NCI-H1417 treated with DMSO at 0.1 percent for 48 hours (cell line): ENCODE measurements around the gene LOC128125822.

ENCODE experiments used
- DNase-seq: peaks from one replicate; lab custom pipeline; 2025; lab: John Stamatoyannopoulos, UW

The LOC128125822 gene

DNA sequence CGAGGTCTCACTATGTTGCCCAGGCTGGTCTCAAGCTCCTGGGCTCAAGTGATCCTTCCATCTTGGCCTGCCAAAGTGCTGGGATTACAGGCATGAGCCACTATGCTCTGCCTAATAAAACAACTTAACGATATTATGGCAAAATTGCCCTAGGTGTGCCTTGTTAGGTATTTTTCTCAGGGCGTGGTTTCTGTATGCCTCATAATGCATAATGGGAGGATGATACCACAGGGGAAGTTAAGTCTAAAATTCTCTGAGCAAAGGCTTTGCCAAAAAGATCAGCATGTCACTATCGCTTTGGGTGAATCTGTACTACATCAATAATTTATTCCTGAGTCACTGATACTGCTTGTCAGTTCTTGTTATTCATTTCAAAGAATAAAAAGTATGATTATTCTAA, 15.9 kb upstream of the LOC128125822 start:
- no peak for DNase-seq

DNA sequence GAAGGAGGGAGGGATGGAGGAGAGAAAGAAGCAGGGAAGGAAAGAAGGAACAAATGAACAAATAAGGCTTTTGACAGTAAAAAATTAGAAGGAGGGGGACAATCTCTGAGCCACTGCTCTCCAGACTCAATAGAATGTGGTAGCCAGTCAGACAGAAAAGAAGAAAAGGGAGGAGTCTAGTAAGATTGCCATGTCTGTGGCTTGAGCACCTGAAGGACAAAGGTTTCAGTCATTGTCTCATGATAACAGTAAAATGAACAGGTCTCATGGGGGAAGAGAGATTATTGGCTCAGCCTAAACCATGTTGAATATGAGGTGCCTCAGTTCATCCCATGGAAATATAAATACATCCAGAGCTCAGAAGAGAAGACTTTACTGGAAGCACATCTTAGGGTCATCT, 14.0 kb upstream of the LOC128125822 start:
- DNase-seq, result no peak

DNA sequence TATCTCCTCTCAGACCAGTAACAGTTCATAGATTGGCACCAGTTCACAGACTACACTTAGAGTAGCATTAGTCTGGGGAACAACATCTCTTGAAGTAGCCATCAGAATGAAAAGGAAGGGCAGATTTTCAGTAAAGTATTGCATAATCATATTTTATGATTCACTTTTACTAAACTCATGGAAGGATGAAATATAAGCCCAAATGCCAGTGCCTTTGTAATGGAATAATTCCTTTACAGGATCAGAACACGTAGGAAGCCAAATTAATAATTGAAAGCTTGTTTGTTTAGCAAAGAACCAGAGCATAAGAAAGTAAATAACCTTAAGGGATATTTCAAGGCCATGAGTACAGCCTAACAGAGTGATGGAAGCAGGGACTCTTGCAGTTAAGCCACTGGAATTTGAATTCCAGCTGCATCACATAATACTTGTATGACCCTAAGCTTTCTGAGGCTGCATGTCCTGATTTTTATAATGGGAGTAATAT, 11.4 kb upstream of the LOC128125822 start:
- no peak for DNase-seq

DNA sequence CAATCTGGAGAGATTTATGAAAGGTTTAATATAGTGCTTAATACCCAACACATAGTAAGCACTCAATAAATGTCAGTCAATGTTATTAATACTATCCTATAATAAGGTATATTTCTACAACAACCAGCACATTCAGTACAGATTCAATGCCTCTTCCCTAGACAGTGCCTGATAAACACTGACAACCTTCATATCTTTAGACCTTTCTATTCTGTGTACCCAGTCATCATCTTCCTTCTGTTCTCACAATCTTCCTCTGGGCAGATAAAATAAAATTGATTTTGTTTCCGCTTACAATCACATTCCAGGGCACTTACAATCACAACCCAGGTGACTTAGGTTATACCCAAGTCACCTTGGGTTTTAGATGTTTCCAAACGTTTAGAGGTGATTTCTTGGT, 11.0 kb upstream of the LOC128125822 start:
- DNase-seq, result no peak

DNA sequence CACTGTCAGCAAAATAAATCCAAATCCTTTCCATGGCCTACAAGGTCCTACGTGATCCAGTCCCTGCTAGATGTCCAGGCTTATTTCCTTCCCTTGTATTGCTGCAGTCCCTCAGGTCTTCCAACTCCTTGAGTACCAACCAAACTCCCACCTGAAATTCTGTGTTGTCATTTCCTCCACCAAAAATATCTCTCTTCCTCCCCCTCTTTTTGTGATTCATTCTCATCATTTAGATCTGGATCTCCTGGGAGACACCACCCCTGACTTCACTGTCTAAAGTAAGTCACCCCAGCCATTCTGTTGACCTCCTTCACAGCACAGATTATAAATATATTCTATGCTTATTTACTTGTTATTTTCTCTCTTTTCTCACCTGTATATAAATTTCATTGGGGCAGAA, 9.0 kb upstream of the LOC128125822 start:
- DNase-seq, result no peak

DNA sequence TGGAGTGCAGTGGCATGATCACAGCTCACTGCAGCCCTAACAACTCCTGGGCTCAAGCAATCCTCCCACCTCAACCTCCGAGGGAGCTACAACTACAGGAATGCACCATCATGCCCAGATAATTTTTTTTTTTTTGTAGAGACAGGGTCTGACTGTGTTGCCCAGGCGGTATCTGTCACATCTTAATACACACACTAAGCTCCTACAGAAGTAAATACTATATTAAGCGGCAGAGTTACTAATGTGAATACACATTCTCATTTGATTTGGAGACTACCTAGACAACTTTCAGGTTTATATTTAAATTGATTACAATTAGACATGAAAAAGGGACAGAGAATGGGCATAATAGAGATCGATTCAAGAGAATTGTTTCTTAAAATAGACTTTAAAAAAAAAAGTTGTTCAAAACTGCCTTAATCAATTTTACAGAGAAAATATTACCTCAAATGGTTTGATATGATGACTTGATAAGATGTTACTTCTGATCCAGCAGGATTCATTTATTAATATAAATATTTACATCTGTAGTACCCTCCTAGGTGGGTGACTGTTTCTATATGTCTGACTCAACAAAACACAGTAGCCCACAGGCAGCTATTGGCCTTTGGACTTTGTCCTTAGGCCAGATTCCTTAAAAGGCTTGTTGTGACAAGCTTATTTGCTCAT, 7.1 kb upstream of the LOC128125822 start:
- DNase-seq, result no peak

DNA sequence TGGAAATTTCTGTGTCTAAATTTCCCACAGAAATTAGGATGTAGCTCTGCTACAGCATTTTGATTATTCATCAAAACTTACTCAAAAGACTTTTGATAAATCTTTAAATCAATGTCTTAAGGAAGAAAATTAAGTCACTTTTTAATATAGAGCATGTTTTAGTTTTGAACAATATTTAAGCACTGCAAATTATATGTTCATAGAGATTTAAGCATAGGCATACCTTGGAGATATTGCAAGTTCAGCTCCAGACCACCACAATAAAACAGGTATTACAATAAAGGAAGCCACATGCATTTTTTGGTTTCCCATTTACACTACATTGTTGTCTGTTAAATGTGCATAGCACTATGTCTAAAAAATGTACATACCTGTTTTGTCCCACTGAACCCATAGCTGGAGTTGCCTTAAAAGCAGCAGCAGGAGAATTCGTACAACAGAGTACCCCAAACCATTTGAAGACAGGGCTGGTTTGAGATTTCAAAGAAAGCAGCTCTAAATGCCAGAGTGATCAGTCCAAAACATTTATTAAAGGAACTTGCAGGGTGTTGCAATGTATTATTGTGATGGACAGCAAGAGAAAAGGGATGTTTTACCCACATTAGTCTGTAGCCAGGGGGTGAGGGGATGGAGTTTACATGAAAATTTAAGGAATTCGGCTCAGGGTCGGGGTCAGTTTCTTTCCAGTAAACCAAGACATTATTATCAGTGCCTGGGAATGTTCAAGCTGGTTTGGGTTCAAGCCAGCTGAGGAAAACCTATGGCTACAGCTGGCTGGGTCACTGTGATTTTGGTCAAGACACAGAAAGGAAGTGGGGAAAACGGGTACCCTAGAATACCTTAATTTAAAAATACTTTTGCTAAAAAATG, 6.3 kb upstream of the LOC128125822 start:
- no peak for DNase-seq

DNA sequence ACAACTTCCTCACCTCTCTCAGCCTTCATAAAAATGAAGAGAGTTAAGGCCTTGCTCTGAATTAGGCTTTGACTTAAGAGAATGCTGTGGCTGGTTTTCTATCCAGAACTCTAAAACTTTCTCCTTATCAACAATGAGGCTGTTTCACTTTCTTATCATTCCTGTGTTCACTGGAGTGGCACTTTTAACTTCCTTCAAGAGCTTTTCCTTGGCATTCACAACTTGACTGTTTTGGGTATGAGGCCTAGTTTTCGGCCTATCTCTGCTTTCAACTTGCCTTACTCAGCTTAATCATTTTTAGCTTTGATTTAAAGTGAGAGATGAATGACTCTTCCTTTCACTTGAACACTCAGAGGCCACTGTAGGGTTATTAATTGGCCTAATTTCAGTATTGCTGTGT, 4.3 kb upstream of the LOC128125822 start:
- DNase-seq, result no peak

DNA sequence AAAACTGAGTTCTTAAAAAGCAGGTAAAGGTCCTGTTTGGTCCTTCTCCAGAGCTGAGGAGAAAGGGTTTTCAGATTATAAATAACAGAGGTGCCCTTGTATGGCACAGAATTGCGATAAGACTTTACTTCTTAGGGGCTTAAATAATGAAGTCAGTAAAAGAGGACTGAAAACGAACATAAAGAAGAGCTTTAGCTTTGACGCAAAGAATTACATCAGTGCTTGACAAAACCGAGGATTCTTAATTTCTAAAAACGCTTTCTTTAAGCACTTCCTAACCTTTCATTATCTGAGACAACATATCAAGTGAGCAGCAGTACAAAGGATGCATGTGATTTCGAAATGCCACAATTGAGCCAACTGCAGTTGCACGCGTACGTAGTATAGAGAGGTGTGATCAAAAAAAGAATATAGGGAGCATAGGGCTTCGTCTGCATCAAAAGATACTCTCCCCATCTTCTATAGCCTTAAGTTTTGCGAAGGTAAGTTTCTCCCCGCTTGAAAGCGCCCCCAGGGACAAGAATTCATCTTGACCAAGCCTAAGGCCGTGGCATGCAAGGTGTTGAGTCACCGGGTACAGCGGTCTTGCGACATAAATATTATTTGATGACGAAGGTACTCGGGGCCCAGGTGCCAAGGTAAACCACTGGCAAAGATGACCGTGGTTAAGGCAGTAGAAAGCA, 778 bp upstream of the LOC128125822 start:
- peak; percentile 31 for DNase-seq

DNA sequence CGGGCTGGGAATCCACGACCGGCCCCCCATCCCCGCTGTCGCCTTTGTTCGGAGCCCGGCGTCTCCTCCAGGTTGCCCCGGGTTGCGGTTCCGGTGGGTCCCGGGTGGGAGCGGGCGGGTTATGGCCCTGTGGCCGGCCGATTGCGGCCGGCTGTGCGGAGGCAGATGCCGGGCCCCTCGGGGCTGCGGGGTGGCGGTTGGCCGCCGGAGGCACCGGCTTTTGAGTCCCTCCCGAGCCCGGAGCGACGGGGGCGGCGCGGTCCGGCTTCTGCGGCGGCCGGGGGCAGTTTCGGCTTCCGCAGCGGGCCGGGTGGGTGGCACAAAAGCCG, 431 bp downstream of the LOC128125822 start:
- no peak for DNase-seq

DNA sequence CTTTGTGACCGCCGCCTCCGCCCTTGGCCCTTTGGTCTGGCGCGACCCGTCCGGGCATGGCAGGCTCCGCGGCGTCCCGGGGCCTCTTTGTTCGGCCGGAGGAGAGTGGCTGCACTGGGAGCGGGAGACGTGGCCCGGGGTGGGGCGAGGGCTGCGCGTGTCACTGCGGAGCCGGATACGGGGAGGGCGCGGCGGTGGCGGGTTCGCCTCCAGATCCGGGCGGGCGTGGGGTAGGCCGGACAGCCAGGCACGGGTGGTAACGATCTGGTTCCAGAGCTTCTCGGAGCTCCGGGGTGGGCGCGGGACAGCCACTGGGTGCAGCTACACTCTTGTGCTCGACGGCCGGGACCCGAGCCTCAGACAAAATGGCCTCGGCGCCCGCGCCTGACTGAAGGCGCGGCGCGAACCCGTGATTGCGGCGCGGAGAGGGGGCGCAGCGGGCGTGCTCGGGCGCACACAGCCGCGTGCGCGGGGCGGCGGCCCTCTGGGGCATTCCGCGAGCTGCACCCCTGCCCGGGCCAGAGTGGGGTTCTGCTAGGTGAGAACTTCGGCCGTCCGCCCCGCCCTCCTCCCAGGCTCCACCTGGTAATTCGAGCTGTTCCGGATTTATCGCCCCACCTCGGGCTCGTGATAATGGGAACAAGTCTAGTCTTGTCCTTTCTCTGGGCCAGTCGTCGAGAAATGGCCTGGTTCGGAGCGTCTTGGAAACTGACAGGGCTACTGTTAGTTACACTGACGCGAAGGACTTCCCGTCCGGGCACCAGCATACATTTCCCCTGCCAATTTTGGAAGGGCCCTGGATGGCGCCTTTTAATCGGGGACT, 1.0 kb downstream of the LOC128125822 start:
- peak; percentile 6 for DNase-seq

DNA sequence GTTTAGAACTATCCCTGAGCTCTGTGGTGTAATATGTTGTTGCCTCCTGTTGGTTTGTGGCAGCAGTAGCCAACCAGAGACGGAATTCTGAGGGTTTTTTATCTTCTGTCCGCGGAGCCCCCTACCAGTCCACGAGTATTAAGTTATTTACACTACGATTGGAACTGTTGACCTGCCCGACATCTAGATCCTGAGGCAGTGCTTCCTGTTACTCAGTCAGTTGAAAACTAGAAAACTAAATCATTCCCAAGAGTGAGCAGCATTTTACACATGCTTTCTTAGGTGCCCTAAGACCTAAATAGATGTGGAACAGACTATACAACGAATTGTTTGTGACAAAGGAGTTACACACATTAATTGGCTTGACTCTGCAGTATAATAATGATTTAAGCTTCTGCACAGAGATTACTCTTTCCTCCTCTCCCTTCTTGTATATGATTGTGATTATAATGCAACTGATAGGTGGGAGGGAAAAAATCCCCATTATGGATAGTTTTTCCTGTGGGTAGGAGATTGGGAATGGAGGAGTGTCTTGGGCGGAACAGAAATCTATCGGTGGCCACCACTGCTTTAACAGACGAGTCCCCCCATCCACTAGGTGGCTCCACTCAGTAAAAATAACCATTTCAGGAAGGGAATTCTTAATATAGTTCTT, 1.7 kb downstream of the LOC128125822 start:
- DNase-seq, result peak; percentile 33

DNA sequence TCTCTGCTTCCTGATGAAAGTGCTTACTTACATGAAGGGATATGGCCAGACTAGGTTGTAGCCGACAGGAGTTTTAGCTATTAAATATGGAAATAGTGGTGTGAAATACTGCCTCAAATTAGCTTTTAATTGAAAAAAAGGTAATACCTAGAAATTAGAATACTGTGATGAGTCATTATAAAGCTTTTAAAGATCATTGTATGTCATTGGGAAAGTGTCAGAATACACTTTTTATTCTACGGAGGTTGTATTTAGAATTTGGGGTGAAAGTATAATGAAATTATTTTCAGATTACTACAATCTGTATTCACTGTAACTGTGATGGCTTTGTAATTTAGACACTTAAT, 2.2 kb downstream of the LOC128125822 start:
- no peak for DNase-seq

DNA sequence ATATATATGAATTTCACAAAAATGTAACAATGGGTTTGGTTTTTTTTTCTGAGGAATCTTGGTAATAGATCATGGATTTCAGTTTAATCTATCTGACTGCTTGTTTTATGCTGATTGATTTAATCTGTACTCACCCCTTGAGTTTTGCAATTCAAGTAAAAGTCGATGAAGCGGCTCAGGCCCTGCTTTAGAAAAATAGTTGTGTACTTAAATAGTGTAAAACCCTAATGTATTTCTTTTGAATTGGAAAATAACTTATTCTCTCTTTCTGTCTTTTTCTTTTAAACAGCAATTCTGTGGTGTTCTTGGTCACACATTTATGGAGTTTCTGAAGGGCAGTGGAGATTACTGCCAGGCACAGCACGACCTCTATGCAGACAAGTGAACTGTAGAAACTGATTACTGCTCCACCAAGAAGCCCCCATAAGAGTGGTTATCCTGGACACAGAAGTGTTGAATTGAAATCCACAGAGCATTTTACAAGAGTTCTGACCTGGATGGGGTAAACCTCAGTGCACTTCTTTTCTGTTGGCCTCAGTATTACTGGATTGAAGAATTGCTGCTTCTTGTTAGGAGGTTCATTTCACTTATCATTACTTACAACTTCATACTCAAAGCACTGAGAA, 4.0 kb downstream of the LOC128125822 start:
- no peak for DNase-seq

DNA sequence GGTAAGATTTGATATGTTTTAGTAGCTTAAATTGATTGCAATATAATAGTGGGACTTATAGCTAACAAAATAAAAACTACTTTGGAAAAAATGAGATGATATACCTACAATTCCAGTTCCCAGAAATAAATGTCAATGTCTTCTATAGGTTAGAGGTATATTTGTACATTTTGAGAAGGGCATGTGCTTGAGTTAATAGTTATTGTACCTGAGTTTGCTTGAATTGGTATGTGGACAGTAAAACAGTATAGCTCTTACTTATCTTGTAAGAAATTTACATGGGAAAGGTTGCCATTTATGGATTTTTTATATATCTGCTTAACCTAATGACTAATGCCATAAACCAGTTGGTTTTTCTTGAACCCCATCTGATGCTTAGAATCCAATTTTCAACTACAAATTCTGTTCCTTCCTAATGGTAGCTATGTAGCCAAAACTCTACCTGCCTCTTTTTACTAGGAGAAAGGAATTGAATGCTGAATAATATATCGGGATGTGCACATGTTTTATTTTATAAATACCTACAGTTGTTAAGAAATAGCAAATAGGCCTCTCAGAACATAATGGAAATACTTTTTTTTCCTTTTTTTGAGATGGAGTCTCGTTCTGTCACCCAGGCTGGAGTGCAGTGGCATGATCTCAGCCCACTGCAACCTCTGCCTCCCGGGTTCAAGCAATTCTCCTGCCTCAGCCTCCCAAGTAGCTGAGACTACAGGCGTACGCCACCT, 4.9 kb downstream of the LOC128125822 start:
- no peak for DNase-seq

DNA sequence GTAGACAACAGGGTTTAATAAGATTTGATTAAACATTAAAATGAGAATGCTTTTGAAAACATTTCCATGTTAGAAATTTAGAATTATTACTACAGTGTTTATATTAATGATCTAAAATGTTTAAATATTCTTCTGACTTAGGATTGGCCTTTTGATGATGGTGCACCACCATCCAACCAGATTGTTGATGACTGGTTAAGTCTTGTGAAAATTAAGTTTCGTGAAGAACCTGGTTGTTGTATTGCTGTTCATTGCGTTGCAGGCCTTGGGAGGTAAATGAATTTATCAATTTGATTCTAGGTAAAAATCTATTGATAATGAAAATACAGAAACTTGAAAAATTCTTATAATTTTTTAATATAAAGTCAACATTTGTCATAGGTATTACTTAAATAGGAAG, 6.5 kb downstream of the LOC128125822 start:
- DNase-seq, result no peak

DNA sequence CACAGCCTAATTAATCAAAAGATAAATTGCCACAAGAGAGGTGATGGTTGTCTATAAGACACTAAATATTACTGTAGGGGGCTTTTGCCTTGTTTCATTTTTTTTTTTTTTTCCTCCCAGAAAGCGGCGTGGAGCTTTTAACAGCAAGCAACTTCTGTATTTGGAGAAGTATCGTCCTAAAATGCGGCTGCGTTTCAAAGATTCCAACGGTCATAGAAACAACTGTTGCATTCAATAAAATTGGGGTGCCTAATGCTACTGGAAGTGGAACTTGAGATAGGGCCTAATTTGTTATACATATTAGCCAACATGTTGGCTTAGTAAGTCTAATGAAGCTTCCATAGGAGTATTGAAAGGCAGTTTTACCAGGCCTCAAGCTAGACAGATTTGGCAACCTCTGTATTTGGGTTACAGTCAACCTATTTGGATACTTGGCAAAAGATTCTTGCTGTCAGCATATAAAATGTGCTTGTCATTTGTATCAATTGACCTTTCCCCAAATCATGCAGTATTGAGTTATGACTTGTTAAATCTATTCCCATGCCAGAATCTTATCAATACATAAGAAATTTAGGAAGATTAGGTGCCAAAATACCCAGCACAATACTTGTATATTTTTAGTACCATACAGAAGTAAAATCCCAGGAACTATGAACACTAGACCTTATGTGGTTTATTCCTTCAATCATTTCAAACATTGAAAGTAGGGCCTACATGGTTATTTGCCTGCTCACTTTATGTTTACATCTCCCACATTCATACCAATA, 7.8 kb downstream of the LOC128125822 start:
- DNase-seq, result no peak

DNA sequence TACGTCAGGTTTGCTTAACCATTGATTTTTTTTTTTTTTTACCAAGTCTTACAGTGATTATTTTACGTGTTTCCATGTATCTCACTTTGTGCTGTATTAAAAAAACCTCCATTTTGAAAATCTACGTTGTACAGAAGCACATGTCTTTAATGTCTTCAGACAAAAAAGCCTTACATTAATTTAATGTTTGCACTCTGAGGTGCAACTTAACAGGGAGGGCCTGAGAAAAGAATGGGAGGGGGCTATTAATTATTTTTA, 8.4 kb downstream of the LOC128125822 start:
- DNase-seq, result no peak

DNA sequence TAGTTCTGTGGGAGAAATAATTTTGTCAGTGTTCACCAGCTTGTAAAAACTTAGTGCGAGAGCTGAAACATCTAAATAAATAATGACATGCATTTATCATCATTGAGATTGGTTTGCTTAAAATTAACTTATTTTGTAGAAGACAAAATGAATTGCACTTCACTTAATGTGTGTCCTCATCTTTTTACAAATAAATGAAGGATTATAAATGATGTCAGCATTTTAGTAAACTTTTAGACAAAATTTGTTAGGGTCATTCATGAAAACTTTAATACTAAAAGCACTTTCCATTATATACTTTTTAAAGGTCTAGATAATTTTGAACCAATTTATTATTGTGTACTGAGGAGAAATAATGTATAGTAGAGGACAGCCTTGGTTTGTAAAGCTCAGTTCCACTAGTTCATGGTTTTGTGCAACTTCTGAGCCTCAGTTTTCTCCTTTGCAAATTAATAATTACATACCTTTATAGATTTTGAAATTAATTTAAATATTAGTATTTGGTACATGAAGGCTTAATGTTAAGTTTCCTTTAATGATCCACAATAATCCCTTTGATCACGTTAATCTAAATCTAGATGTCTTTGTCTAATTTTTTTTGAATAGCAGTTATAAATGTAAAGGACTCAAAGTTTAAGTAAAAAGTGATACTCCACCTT, 9.2 kb downstream of the LOC128125822 start:
- DNase-seq, result no peak
